DMS79 (cell line): ENCODE measurements around the gene USP7.
A peak's percentile ranks its signal among the peaks of the same experiment; 100 is the strongest.
"Not testable (repeated sequence)": the region's sequence is repeated elsewhere in the genome, so short reads cannot be mapped to it uniquely, and the experiment has no call there.

Experiments used
- DNase-seq: peaks from one replicate; lab custom pipeline; 2025; lab: John Stamatoyannopoulos, UW

The USP7 gene

GRCh38 chr16:8963821-8964441 is at the start of gene USP7:
TSS of gene USP7 (minus strand) at chr16:8963906. CDS start at chr16:8963285, 621 bp downstream.
- DNase-seq = peak; percentile 48

- no peak for DNase-seq
Measured at GRCh38 chr16:9013508-9013864, 49.8 kb upstream of the USP7 start.

GRCh38 chr16:9012848-9013507 is 49.3 kb upstream of the USP7 start:
- DNase-seq = peak; percentile 29

GRCh38 chr16:9012330-9012729 is 48.6 kb upstream of the USP7 start:
- no peak for DNase-seq

- peak; percentile 23 for DNase-seq
Measured at GRCh38 chr16:9008601-9009260, 45.0 kb upstream of the USP7 start.

GRCh38 chr16:9007177-9007794 is 43.6 kb upstream of the USP7 start:
- no peak for DNase-seq

- DNase-seq = no peak
Measured at GRCh38 chr16:9004183-9004582, 40.5 kb upstream of the USP7 start.

GRCh38 chr16:9003763-9004162 is 40.1 kb upstream of the USP7 start:
- no peak for DNase-seq

GRCh38 chr16:9003322-9003721 is 39.6 kb upstream of the USP7 start:
- no peak for DNase-seq

GRCh38 chr16:9002042-9002441 is 38.3 kb upstream of the USP7 start:
- no peak for DNase-seq

- DNase-seq = no peak
Measured at GRCh38 chr16:9000664-9001063, 37.0 kb upstream of the USP7 start.

GRCh38 chr16:8999800-9000199 is 36.1 kb upstream of the USP7 start:
- DNase-seq = no peak

GRCh38 chr16:8998108-8998507 is 34.4 kb upstream of the USP7 start:
- DNase-seq = no peak

- DNase-seq = no peak
Measured at GRCh38 chr16:8996891-8997290, 33.2 kb upstream of the USP7 start.

- no peak for DNase-seq
Measured at GRCh38 chr16:8990445-8990844, 26.7 kb upstream of the USP7 start.

- no peak for DNase-seq
Measured at GRCh38 chr16:8989099-8989878, 25.6 kb upstream of the USP7 start.

- no peak for DNase-seq
Measured at GRCh38 chr16:8986818-8987191, 23.1 kb upstream of the USP7 start.

- DNase-seq = no peak
Measured at GRCh38 chr16:8986111-8986510, 22.4 kb upstream of the USP7 start.

- no peak for DNase-seq
Measured at GRCh38 chr16:8982816-8983215, 19.1 kb upstream of the USP7 start.

GRCh38 chr16:8981901-8982300 is 18.2 kb upstream of the USP7 start:
- DNase-seq = not testable (repeated sequence)

GRCh38 chr16:8976189-8976588 is 12.5 kb upstream of the USP7 start:
- DNase-seq = not testable (repeated sequence)

- no peak for DNase-seq
Measured at GRCh38 chr16:8975039-8975438, 11.3 kb upstream of the USP7 start.
